Stimulated activated naive CD8-positive, alpha-beta T cell treated with anti-CD3 and anti-CD28 coated beads, Interleukin-15, Interleukin-2, amounts not matched to agents 100 U/mL and 50 U/mL, for 24 hours (primary cell): Measurements from ENCODE around the gene SOX18.

Experiments used
- ATAC-seq: fragments of 150-1000 bp; cut with Tn5 transposase; one replicate; pipeline ENCODE4 v1.10.0; 2021
- DNase-seq: peaks from one replicate; pipeline ENCODE4 v3.0.0; 2021

Gene SOX18

GRCh38 chr20:64067733-64068307, 18.4 kb upstream of the SOX18 start:
- ATAC-seq (no peak), DNase-seq (no peak)

- ATAC-seq, result no peak
- no peak for DNase-seq
Measured at GRCh38 chr20:64067005-64067632, 17.7 kb upstream of the SOX18 start.

GRCh38 chr20:64065974-64066343, 16.5 kb upstream of the SOX18 start:
- ATAC-seq (peak; percentile 58), DNase-seq (peak; percentile 72)

GRCh38 chr20:64065062-64065973, 15.9 kb upstream of the SOX18 start:
- DNase-seq, result no peak
- ATAC-seq, result no peak

- ATAC-seq (no peak), DNase-seq (no peak)
Measured at GRCh38 chr20:64064145-64064698, 14.8 kb upstream of the SOX18 start.

GRCh38 chr20:64063389-64064144, 14.1 kb upstream of the SOX18 start:
- no peak for ATAC-seq
- peak; percentile 65 for DNase-seq

GRCh38 chr20:64062596-64063388, 13.4 kb upstream of the SOX18 start, which contains the start of gene TCEA2:
Gene TCEA2 (plus strand): TSS chr20:64063198. CDS start chr20:64063313, 115 bp downstream.
- ATAC-seq (peak; percentile 88), DNase-seq (peak; percentile 96)

GRCh38 chr20:64062276-64062595, 12.8 kb upstream of the SOX18 start:
- ATAC-seq (no peak), DNase-seq (no peak)

- no peak for DNase-seq
- ATAC-seq, result no peak
Measured at GRCh38 chr20:64058536-64058935, 9.1 kb upstream of the SOX18 start.

- peak; percentile 95 for DNase-seq
Measured at GRCh38 chr20:64057628-64058498, 8.4 kb upstream of the SOX18 start.

GRCh38 chr20:64056889-64057627, 7.6 kb upstream of the SOX18 start:
- ATAC-seq, result peak; percentile 25
- peak; percentile 41 for DNase-seq

More at GRCh38 chr20:64057628-64058498, 8.4 kb upstream of the SOX18 start:
- peak; percentile 67 for ATAC-seq

GRCh38 chr20:64056639-64056888, 7.1 kb upstream of the SOX18 start:
- ATAC-seq (no peak), DNase-seq (no peak)

- DNase-seq, result no peak
Measured at GRCh38 chr20:64055893-64056638, 6.6 kb upstream of the SOX18 start.

GRCh38 chr20:64055396-64055892, 6.0 kb upstream of the SOX18 start:
- DNase-seq (no peak), ATAC-seq (no peak)

More at GRCh38 chr20:64055893-64056638, 6.6 kb upstream of the SOX18 start:
- no peak for ATAC-seq

GRCh38 chr20:64053841-64054661, 4.6 kb upstream of the SOX18 start:
- ATAC-seq (no peak), DNase-seq (no peak)

- DNase-seq (no peak), ATAC-seq (no peak)
Measured at GRCh38 chr20:64052987-64053840, 3.8 kb upstream of the SOX18 start.

- no peak for DNase-seq
- ATAC-seq, result no peak
Measured at GRCh38 chr20:64052326-64052722, 2.9 kb upstream of the SOX18 start.
